SJCRH30 (cell line): ENCODE data around the gene ABCA5. TPM values are rescaled to one million over a fixed set of nuclear protein-coding genes. Genes with fewer than 3 reads are reported as not detected.

Experiments
- DNase-seq, 2 experiments: peaks; one replicate each; pipeline ENCODE4 v3.0.0-alpha.2; 2015 to 2020
- H3K27ac ChIP-seq: fragments of 250-450 bp; sonication (Bioruptor Pico); 2 replicates; pipeline ENCODE4 v1.5.1; 2020; ENCODE audit warnings: mild to moderate bottlenecking, moderate library complexity
- H3K27me3 ChIP-seq: fragments of 250-450 bp; sonication (Bioruptor Pico); 2 replicates; pipeline ENCODE4 v1.5.1; 2020; ENCODE audit warnings: mild to moderate bottlenecking, moderate library complexity
- H3K36me3 ChIP-seq: fragments of 250-450 bp; sonication (Bioruptor Pico); 2 replicates; pipeline ENCODE4 v1.5.1; 2020; ENCODE audit warnings: mild to moderate bottlenecking, moderate library complexity
- H3K4me1 ChIP-seq: fragments of 250-450 bp; sonication (Bioruptor Pico); 2 replicates; pipeline ENCODE4 v1.5.1; 2020; ENCODE audit warnings: mild to moderate bottlenecking, moderate library complexity
- H3K4me3 ChIP-seq: fragments of 250-450 bp; sonication (Bioruptor Pico); 2 replicates; pipeline ENCODE4 v1.5.1; 2020; ENCODE audit warnings: mild to moderate bottlenecking, moderate library complexity
- H3K9me3 ChIP-seq: fragments of 250-450 bp; sonication (Bioruptor Pico); replicated peaks from 2 replicates; pipeline ENCODE4 v1.5.1; 2020; ENCODE audit warnings: mild to moderate bottlenecking, moderate library complexity
- total RNA-seq: library from RNA; depleted of rRNA; stranded (reverse); fragments of >200 nt; shearing (Covaris generic); gene quantifications from 2 replicates; pipeline ENCODE4 v1.2.3, GENCODE V29; 2014

ABCA5 gene
- total RNA-seq, 1 experiment from 2014 or later: not detected

GRCh38 chr17:69339937-69340336, 13.0 kb upstream of the ABCA5 start:
- Histone ChIP-seq H3K4me1 (no peaks in the 10 kb centered on the region), H3K36me3 (no peaks in the 10 kb centered on the region), H3K27ac (no peak overlapping the region), H3K4me3 (no peak overlapping the region), H3K27me3 (no peaks in the 10 kb centered on the region), H3K9me3 (no peaks in the 10 kb centered on the region)
- DNase-seq: no peak

- DNase-seq: no peak
- H3K27me3 ChIP-seq: no peaks in the 10 kb centered on the region
- H3K4me1 ChIP-seq: no peaks in the 10 kb centered on the region
- no peaks in the 10 kb centered on the region for H3K9me3 ChIP-seq
- H3K36me3 ChIP-seq: no peaks in the 10 kb centered on the region
- no peak overlapping the region for H3K4me3 ChIP-seq
- H3K27ac ChIP-seq: no peak overlapping the region
Observed at GRCh38 chr17:69336996-69337395, 10.1 kb upstream of the ABCA5 start.

DNA sequence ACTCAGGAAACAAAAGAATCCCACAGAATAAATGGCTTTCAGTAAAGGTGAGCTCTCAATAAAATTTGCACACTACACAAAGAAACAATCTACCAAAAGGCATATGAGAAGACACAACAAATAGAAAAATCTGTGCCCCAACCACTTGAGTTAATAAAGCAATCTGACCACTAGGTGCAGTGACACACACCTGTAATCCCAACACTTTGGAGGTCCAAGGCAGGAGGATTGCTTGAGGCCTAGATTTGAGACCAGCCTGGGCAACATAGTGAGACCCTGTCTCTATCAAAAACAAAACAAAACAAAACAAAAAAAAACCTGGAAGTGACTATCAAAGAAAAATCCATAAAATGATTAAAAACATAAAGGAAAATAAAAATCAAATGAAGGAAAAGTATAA, 9.6 kb upstream of the ABCA5 start:
- Histone ChIP-seq H3K9me3 (no peaks in the 10 kb centered on the region), H3K4me3 (no peak overlapping the region), H3K27ac (no peak overlapping the region), H3K4me1 (no peaks in the 10 kb centered on the region), H3K27me3 (no peaks in the 10 kb centered on the region), H3K36me3 (no peaks in the 10 kb centered on the region)
- DNase-seq: no peak

DNA sequence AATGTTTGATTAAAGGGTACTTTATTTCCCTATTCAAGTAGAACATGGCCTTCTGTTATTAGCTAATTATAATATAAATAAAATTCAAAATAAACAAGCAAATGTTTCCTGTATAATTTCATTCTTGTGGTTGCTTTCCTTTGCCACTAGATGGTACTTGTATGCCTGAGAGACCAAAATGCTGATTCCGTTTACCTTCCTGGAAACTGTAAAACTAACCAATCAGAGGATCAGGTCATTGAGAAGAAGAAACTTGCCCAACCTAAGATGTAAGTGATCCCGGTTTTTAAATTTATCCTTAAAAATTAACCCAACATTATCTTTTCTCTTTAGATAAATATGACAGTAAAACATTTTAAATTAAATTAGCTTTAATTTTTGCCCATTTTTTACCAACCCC, 8.1 kb upstream of the ABCA5 start:
- DNase-seq: no peak
- H3K4me3 ChIP-seq: no peak overlapping the region
- H3K4me1 ChIP-seq: no peaks in the 10 kb centered on the region
- no peaks in the 10 kb centered on the region for H3K27me3 ChIP-seq
- H3K36me3 ChIP-seq: no peaks in the 10 kb centered on the region
- H3K27ac ChIP-seq: no peak overlapping the region
- H3K9me3 ChIP-seq: no peaks in the 10 kb centered on the region

DNA sequence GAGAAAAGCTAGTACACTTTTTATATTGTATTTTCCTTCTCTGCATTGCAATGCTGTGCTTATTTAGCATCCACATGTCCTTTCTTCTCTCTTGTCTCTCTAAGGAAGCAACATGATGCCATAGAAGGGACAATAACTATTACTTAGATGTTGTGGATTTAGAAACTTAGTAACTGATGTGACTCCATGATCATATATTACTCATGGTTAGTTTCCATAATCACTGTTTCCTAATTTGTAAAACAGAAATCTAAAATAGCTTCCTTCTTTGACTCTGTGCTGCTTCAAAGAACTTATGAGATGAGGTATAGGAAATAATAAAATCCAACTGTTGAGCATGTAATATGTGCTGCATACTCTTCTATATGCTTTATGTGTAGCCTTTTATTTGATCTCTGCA, 6.6 kb upstream of the ABCA5 start:
- Histone ChIP-seq H3K4me3 (no peak overlapping the region), H3K27me3 (no peaks in the 10 kb centered on the region), H3K27ac (no peak overlapping the region), H3K36me3 (no peaks in the 10 kb centered on the region), H3K9me3 (no peaks in the 10 kb centered on the region), H3K4me1 (no peaks in the 10 kb centered on the region)
- no peak for DNase-seq

GRCh38 chr17:69331756-69332155, 4.8 kb upstream of the ABCA5 start:
- H3K27ac ChIP-seq: no peak overlapping the region
- no peaks in the 10 kb centered on the region for H3K27me3 ChIP-seq
- no peak for DNase-seq
- H3K36me3 ChIP-seq: no peaks in the 10 kb centered on the region
- no peak overlapping the region for H3K4me3 ChIP-seq
- H3K9me3 ChIP-seq: no peaks in the 10 kb centered on the region
- H3K4me1 ChIP-seq: no peaks in the 10 kb centered on the region

GRCh38 chr17:69326377-69327059, 415 bp downstream of the ABCA5 start:
- DNase-seq: no peak
- Histone ChIP-seq H3K27ac (no peak overlapping the region), H3K9me3 (no peaks in the 10 kb centered on the region), H3K4me1 (no peaks in the 10 kb centered on the region), H3K4me3 (no peak overlapping the region), H3K27me3 (peaks cover 5% of the 10 kb centered on the region), H3K36me3 (no peaks in the 10 kb centered on the region)

DNA sequence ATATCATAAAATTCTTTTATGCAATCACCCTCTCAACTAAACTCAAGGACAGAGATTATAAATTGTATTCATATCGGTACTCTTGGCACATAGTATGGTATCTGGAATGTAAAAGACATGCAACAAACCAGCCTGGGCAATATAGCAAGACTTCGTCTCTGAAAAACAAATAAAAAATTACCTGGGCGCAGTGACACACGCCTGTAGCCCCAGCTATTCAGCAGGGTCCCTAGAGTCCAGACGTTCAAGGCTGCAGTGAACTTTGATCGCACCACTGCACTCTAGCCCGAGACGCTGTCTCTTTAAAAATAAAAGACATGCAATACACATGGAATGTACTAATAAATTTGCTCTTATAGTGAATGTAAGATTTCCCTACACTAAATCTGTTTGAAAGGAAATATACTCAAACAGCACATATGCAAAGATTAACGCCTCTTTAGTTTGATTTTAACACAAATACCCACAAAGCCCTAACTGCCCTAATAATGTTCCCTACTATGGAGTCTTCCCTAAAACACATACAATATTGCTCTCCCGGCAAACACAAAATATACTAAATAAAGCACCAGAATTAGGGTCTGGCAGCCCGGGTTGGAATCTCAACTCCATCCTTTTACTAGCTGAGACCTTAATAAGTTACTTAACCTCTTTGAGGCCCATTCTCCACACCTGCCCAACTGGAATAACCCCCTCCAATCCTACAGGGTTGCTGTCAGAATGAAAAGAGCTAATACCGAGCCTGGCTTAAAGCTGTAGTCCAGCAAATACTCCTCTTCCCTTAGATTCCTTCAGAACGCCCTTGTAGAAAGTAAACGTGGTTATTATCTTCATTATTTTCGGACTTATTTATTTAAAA, 1.2 kb downstream of the ABCA5 start:
- no peak overlapping the region for H3K27ac ChIP-seq

DNA sequence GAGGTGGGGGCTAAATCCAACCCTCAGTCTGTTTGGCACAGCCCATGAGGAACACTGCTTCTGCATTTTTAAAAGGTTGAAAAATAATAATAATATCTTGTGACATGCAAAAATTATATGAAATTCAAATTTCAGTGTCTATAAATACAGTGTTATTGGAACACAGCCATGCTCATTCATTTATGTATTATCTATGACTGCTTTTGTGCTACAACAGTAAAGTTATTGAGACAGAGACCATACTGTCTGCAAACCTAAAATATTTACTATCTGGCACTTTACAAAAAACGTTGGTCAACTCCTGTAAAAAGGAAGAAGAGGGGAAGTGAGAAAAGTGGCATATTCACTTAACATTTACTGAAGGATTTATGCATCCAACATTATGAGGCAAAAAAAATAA, 3.1 kb downstream of the ABCA5 start:
- no peak overlapping the region for H3K4me3 ChIP-seq
- H3K4me1 ChIP-seq: no peaks in the 10 kb centered on the region
- no peak overlapping the region for H3K27ac ChIP-seq
- H3K9me3 ChIP-seq: no peaks in the 10 kb centered on the region
- no peaks in the 10 kb centered on the region for H3K36me3 ChIP-seq
- DNase-seq: no peak
- H3K27me3 ChIP-seq: peaks cover 8% of the 10 kb centered on the region

More for the DNA sequence above, 1.2 kb downstream of the ABCA5 start:
- no peak overlapping the region for H3K4me3 ChIP-seq
- H3K9me3 ChIP-seq: no peaks in the 10 kb centered on the region
- H3K27me3 ChIP-seq: peaks cover 8% of the 10 kb centered on the region
- no peak for DNase-seq
- no peaks in the 10 kb centered on the region for H3K36me3 ChIP-seq
- no peaks in the 10 kb centered on the region for H3K4me1 ChIP-seq

- no peak overlapping the region for H3K4me3 ChIP-seq
- H3K36me3 ChIP-seq: no peaks in the 10 kb centered on the region
- H3K4me1 ChIP-seq: no peaks in the 10 kb centered on the region
- H3K9me3 ChIP-seq: no peaks in the 10 kb centered on the region
- DNase-seq: no peak
- no peak overlapping the region for H3K27ac ChIP-seq
- peaks cover 8% of the 10 kb centered on the region for H3K27me3 ChIP-seq
Observed at GRCh38 chr17:69320908-69321238, 6.1 kb downstream of the ABCA5 start.

- H3K27me3 ChIP-seq: peaks cover 8% of the 10 kb centered on the region
- H3K27ac ChIP-seq: no peak overlapping the region
- no peak for DNase-seq
- no peaks in the 10 kb centered on the region for H3K36me3 ChIP-seq
- no peak overlapping the region for H3K4me3 ChIP-seq
- H3K4me1 ChIP-seq: no peaks in the 10 kb centered on the region
- H3K9me3 ChIP-seq: no peaks in the 10 kb centered on the region
Observed at GRCh38 chr17:69320210-69320907, 6.6 kb downstream of the ABCA5 start.

- Histone ChIP-seq H3K9me3 (no peaks in the 10 kb centered on the region), H3K36me3 (no peaks in the 10 kb centered on the region), H3K27me3 (peaks cover 8% of the 10 kb centered on the region), H3K4me3 (no peak overlapping the region), H3K27ac (no peak overlapping the region), H3K4me1 (no peaks in the 10 kb centered on the region)
- DNase-seq: no peak
Observed at GRCh38 chr17:69317625-69318024, 9.3 kb downstream of the ABCA5 start.

DNA sequence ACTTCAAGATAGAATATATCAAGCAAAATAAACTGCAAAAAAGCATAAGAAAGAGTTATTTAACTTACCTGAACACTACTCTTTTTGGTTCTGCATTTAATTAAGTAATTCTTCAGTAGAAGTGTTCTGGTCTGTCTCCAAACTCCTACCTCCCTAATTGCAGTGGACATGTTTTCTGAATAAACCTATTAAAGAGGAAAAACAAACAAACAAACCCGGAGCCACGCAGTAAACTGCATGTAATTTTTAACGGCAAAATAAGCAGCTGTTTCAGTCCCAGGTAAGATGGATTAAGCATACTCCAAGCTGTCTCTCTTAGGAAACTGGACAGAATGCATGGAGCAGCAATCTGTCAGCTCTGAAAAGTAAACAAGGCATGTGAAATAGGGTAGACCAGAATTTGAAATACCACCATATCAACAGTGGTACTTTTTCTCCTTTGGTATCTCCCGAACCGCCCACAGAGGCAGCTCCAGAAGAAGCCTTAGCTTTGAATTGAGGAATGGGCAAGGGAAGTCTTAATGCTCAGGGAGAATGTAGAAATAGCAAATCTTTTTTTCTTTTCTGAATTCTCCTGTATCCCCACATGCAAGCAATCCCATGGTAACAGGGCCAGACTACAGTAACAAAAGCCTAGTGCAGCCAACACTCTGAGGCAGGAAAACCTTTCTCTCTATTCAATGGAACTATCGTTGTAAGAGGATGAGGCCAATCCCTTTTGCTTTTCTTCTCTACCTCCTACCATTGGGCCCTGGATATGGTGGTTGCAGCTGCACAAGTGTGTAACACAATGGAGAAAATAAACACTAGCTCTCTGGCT, 12.5 kb downstream of the ABCA5 start:
- Histone ChIP-seq H3K4me1 (no peaks in the 10 kb centered on the region), H3K36me3 (no peaks in the 10 kb centered on the region), H3K27ac (no peak overlapping the region), H3K9me3 (no peaks in the 10 kb centered on the region), H3K27me3 (no peaks in the 10 kb centered on the region), H3K4me3 (no peak overlapping the region)
- no peak for DNase-seq

- H3K27ac ChIP-seq: no peak overlapping the region
- no peaks in the 10 kb centered on the region for H3K4me1 ChIP-seq
- DNase-seq: no peak
- H3K36me3 ChIP-seq: no peaks in the 10 kb centered on the region
- no peak overlapping the region for H3K4me3 ChIP-seq
- no peaks in the 10 kb centered on the region for H3K27me3 ChIP-seq
- no peaks in the 10 kb centered on the region for H3K9me3 ChIP-seq
Observed at GRCh38 chr17:69305177-69305576, 21.8 kb downstream of the ABCA5 start.

GRCh38 chr17:69302682-69303081, 24.3 kb downstream of the ABCA5 start:
- no peak overlapping the region for H3K27ac ChIP-seq
- no peaks in the 10 kb centered on the region for H3K4me1 ChIP-seq
- no peak overlapping the region for H3K4me3 ChIP-seq
- no peaks in the 10 kb centered on the region for H3K9me3 ChIP-seq
- no peaks in the 10 kb centered on the region for H3K36me3 ChIP-seq
- no peak for DNase-seq
- no peaks in the 10 kb centered on the region for H3K27me3 ChIP-seq
